Umbilical cord (tissue), 2 donors: ENCODE results near the gene S100A10. TPM values are rescaled to one million over a fixed set of nuclear protein-coding genes. Genes with fewer than 3 reads are reported as not detected.

Source experiments
- DNase-seq: peaks from one replicate; pipeline ENCODE4 v3.0.0-alpha.2; 2015; ENCODE audit warnings: low spot score
- total RNA-seq: library from RNA; depleted of rRNA; stranded (reverse); fragments of >200 nt; gene quantifications from one replicate; pipeline ENCODE4 v1.2.3, GENCODE V29; 2014; ENCODE audit warnings: low replicate concordance; ENCODE audit not compliant: insufficient read depth

The S100A10 gene
- 108 TPM for total RNA-seq

- DNase-seq, result peak; percentile 92
Observed at GRCh38 chr1:151993734-151994496, at the start of gene S100A10. S100A10 (minus strand) TSS chr1:151993859; CDS start chr1:151986230, 7,629 bp downstream.

GRCh38 chr1:152042030-152042429 is 48.4 kb upstream of the S100A10 start:
- no peak for DNase-seq

- no peak for DNase-seq
Observed at GRCh38 chr1:152039886-152040285, 46.2 kb upstream of the S100A10 start.

GRCh38 chr1:152039461-152039860 is 45.8 kb upstream of the S100A10 start:
- DNase-seq, result no peak

GRCh38 chr1:152038871-152039270 is 45.2 kb upstream of the S100A10 start:
- DNase-seq, result no peak

GRCh38 chr1:152036267-152037216 is 42.9 kb upstream of the S100A10 start, which contains the start of gene S100A11:
S100A11 (minus strand) TSS chr1:152037004; CDS start chr1:152036915, 89 bp downstream.
- DNase-seq, result peak; percentile 96

GRCh38 chr1:152035539-152036266 is 42.0 kb upstream of the S100A10 start:
- DNase-seq, result peak; percentile 63

GRCh38 chr1:152034654-152035538 is 41.2 kb upstream of the S100A10 start:
- peak; percentile 79 for DNase-seq

GRCh38 chr1:152034324-152034653 is 40.6 kb upstream of the S100A10 start:
- DNase-seq, result no peak

- DNase-seq, result no peak
Observed at GRCh38 chr1:152029929-152030211, 36.2 kb upstream of the S100A10 start.

- no peak for DNase-seq
Observed at GRCh38 chr1:152029144-152029928, 35.7 kb upstream of the S100A10 start.

- no peak for DNase-seq
Observed at GRCh38 chr1:152026895-152027294, 33.2 kb upstream of the S100A10 start.

- peak; percentile 58 for DNase-seq
Observed at GRCh38 chr1:152024223-152024622, 30.6 kb upstream of the S100A10 start.

GRCh38 chr1:152023221-152023620 is 29.6 kb upstream of the S100A10 start:
- no peak for DNase-seq

GRCh38 chr1:152022474-152022873 is 28.8 kb upstream of the S100A10 start:
- no peak for DNase-seq

GRCh38 chr1:152021569-152021968 is 27.9 kb upstream of the S100A10 start:
- DNase-seq, result no peak

GRCh38 chr1:152020849-152021248 is 27.2 kb upstream of the S100A10 start:
- DNase-seq, result no peak

GRCh38 chr1:152018537-152018936 is 24.9 kb upstream of the S100A10 start:
- no peak for DNase-seq

- DNase-seq, result no peak
Observed at GRCh38 chr1:152015766-152016165, 22.1 kb upstream of the S100A10 start.

- no peak for DNase-seq
Observed at GRCh38 chr1:152014943-152015342, 21.3 kb upstream of the S100A10 start.
